ENCODE results near the gene EIF4EBP2. TPM values are rescaled to one million over a fixed set of nuclear protein-coding genes. Genes with fewer than 3 reads are reported as not detected.

Gene EIF4EBP2
- total RNA-seq, 1 donor from 2014 or later: 39.7 TPM

GRCh38 chr10:70440296-70441160 lies 36.6 kb downstream of the EIF4EBP2 start:
- Histone ChIP-seq H3K9me3 (ENCODE audit: control insufficient read depth in 3 of 3, low read length in 3 of 3) (no peaks in the 10 kb centered on the region), H3K4me3 (ENCODE audit: low read length in 3 of 3) (peak overlapping the region in 1 of 3 donors; percentile 45), H3K4me1 (ENCODE audit: control insufficient read depth in 3 of 3, insufficient read depth in 3 of 3, low read length in 3 of 3) (peaks cover 4 to 14% (median 12%) of the 10 kb centered on the region in 3 donors), H3K9ac (ENCODE audit: low read depth in 1 of 3, low read length in 3 of 3) (peak overlapping the region in 1 of 3 donors; percentile 16), H3K36me3 (ENCODE audit: control insufficient read depth in 3 of 3, insufficient read depth in 3 of 3, low read length in 3 of 3) (no peaks in the 10 kb centered on the region), H3K27me3 (ENCODE audit: control insufficient read depth in 3 of 3, insufficient read depth in 3 of 3, low read length in 3 of 3) (peaks cover 20 to 37% (median 25%) of the 10 kb centered on the region in 3 donors), H3K27ac (ENCODE audit: low read depth, low read length) (no peak overlapping the region)

DNA sequence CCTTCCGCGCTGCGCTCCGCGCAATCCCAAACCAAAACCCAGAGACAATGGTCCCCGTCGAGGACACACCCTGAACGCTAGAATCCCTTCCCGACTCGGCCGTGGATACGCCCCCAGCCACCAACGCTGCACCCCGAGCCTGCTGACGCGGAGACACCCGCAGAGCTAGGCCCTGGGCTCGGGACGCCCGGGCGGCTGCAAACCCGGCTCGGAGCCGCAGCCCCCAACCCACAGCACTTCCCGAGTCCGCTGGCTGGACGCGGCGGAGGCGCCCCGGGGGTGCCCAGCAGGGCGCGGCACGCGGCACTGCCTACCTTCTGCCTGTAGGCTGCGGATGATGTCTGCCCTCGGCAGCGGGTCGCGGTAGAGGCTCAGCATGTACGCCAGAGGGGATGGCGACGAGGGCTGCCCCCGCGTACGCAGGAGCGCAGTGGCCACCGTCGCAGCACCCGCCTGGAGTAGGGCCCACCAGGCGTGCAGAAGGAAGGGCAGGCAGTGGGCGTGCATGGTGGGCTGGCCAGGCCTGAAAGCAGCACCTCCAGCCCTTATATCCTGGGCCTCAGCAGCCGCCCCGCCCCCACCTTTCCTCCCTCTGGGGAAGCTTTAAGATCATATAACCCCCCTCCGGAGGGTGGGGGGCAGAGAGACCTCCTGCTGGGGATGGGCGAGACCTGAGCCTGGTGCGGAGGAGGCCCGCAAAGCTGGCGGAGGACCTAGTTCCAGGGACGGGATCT lies 37.4 kb downstream of the EIF4EBP2 start, which contains the start of gene NODAL:
Gene NODAL (minus strand): TSS at position 521 of the 734 bp plus-strand sequence. CDS start 14 bp downstream, at position 507.
- Histone ChIP-seq H3K9ac (ENCODE audit: low read depth in 1 of 3, low read length in 3 of 3) (peak within 1 kb of the TSS in 1 of 3 donors; percentile 16), H3K4me3 (ENCODE audit: low read length in 3 of 3) (peak within 1 kb of the TSS in 1 of 3 donors; percentile 45), H3K36me3 (ENCODE audit: control insufficient read depth in 3 of 3, insufficient read depth in 3 of 3, low read length in 3 of 3) (no peaks in the 10 kb centered on the region), H3K27ac (ENCODE audit: low read depth, low read length) (no peak within 1 kb of the TSS), H3K9me3 (ENCODE audit: control insufficient read depth in 3 of 3, low read length in 3 of 3) (no peaks in the 10 kb centered on the region), H3K27me3 (ENCODE audit: control insufficient read depth in 3 of 3, insufficient read depth in 3 of 3, low read length in 3 of 3) (peaks cover 20 to 37% (median 25%) of the 10 kb centered on the region in 3 donors), H3K4me1 (ENCODE audit: control insufficient read depth in 3 of 3, insufficient read depth in 3 of 3, low read length in 3 of 3) (peaks cover 8 to 20% (median 10%) of the 10 kb centered on the region in 3 donors)

- H3K9ac ChIP-seq (ENCODE audit: low read depth in 1 of 3, low read length in 3 of 3): no peak overlapping the region
- H3K9me3 ChIP-seq (ENCODE audit: control insufficient read depth in 3 of 3, low read length in 3 of 3): no peaks in the 10 kb centered on the region
- no peaks in the 10 kb centered on the region for H3K36me3 ChIP-seq (ENCODE audit: control insufficient read depth in 3 of 3, insufficient read depth in 3 of 3, low read length in 3 of 3)
- no peak overlapping the region for H3K4me3 ChIP-seq (ENCODE audit: low read length in 3 of 3)
- peaks cover 20 to 37% (median 25%) of the 10 kb centered on the region in 3 donors for H3K27me3 ChIP-seq (ENCODE audit: control insufficient read depth in 3 of 3, insufficient read depth in 3 of 3, low read length in 3 of 3)
- peaks cover 8 to 23% (median 12%) of the 10 kb centered on the region in 3 donors for H3K4me1 ChIP-seq (ENCODE audit: control insufficient read depth in 3 of 3, insufficient read depth in 3 of 3, low read length in 3 of 3)
- H3K27ac ChIP-seq (ENCODE audit: low read depth, low read length): no peak overlapping the region
Measured at GRCh38 chr10:70441895-70442309, 38.0 kb downstream of the EIF4EBP2 start.

DNA sequence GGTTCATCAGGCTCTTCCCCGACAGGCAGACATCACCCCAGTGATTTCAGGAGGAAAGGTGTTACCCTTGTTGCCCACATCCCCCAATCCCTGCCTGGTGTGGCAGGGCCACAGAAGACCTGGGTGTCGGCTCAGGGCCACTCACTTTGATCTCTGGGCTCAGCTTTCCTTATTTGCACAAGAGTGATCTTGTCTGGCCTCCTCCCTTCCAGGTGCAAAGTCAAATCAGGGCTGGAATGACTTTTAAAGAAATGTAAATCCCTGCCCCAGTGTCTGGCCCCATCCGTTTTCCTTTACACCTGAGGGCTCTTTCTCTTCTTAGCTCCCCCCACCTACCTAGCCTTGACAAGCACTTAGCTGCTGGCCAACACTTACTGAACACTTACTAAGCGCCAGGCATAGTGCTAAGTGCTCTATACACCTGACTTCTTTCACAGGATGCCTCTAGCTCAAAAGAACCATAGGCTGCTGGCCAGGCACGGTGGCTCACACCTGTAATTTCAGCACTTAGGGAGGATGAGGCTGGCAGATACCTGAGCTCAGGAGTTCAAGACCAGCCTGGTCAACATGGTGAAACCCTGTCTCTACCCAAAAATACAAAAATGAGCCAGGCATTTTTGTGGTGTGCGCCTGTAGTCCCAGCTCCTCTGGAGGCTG lies 38.5 kb downstream of the EIF4EBP2 start:
- H3K27me3 ChIP-seq (ENCODE audit: control insufficient read depth in 3 of 3, insufficient read depth in 3 of 3, low read length in 3 of 3): peaks cover 20 to 37% (median 25%) of the 10 kb centered on the region in 3 donors
- no peaks in the 10 kb centered on the region for H3K36me3 ChIP-seq (ENCODE audit: control insufficient read depth in 3 of 3, insufficient read depth in 3 of 3, low read length in 3 of 3)
- no peaks in the 10 kb centered on the region for H3K9me3 ChIP-seq (ENCODE audit: control insufficient read depth in 3 of 3, low read length in 3 of 3)
- H3K4me1 ChIP-seq (ENCODE audit: control insufficient read depth in 3 of 3, insufficient read depth in 3 of 3, low read length in 3 of 3): peaks cover 8 to 23% (median 12%) of the 10 kb centered on the region in 3 donors
- H3K9ac ChIP-seq (ENCODE audit: low read depth in 1 of 3, low read length in 3 of 3): no peak overlapping the region
- no peak overlapping the region for H3K4me3 ChIP-seq (ENCODE audit: low read length in 3 of 3)
- no peak overlapping the region for H3K27ac ChIP-seq (ENCODE audit: low read depth, low read length)

DNA sequence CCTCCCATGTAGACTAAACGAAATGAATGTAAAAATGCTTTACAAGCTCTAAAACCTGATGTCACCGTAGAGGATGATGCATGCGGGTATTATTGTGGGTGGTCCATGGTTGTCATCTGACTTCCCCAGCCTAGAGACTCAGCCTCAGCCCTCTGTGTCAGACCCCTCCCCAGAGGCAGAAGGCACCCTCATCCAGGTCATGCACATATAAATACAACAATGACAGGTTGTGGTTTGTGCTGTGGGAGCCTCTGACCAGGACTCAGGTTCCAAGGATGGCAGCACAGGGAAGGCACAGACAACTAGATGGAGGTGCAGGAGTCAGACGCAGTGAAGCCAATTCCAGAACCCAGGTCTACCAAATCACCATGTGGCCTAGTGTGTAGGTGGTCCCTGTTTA lies 40.8 kb downstream of the EIF4EBP2 start:
- H3K9me3 ChIP-seq (ENCODE audit: control insufficient read depth in 3 of 3, low read length in 3 of 3): no peaks in the 10 kb centered on the region
- no peak overlapping the region for H3K27ac ChIP-seq (ENCODE audit: low read depth, low read length)
- H3K4me3 ChIP-seq (ENCODE audit: low read length in 3 of 3): no peak overlapping the region
- peaks cover 20 to 30% (median 25%) of the 10 kb centered on the region in 3 donors for H3K27me3 ChIP-seq (ENCODE audit: control insufficient read depth in 3 of 3, insufficient read depth in 3 of 3, low read length in 3 of 3)
- H3K9ac ChIP-seq (ENCODE audit: low read depth in 1 of 3, low read length in 3 of 3): no peak overlapping the region
- peaks cover 12 to 27% (median 14%) of the 10 kb centered on the region in 3 donors for H3K4me1 ChIP-seq (ENCODE audit: control insufficient read depth in 3 of 3, insufficient read depth in 3 of 3, low read length in 3 of 3)
- H3K36me3 ChIP-seq (ENCODE audit: control insufficient read depth in 3 of 3, insufficient read depth in 3 of 3, low read length in 3 of 3): no peaks in the 10 kb centered on the region

DNA sequence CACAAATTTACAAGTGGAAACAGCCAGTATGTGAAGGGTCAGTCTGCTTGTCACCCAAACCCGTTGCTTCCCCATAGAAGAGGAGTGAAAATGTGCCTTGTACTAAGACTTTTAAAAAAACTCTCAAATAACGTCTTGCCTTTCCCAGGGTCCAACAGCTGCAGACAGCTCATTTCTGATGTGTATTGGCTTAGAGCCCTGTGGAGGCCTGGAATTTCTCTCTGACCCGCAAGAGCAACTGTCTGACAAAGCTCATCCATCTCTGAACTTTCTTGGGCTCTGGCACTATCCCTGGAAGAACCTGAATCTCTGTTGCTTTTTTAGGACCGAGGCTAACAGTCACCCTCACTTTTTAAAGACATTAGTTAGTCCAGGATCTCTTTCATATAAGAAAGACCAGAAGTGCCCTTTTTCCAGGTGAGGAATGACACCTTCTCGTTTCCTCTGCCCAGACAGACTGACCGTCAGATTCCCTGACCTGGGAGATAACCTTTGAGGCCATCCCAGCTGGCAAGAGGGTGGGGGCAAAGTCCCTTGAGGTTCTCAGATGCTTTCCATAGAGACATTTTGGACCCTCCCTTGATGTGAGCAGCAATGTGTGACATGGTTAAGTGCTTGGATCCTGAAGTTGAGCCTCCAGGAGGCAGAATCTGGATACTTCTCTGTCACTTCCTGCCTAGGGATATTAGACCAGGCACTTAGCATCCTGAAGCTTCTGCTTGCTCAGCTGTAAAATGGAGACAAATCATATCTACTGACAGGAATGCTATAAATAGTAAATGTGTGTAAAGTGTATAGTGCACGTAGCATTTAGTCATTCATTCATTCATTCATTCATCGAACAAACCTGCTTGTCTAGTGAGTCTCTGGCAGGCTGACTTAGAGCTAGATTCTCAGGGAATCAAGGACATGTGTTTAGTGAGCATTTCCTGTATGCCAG lies 42.0 kb downstream of the EIF4EBP2 start:
- peaks cover 12 to 21% (median 14%) of the 10 kb centered on the region in 3 donors for H3K27me3 ChIP-seq (ENCODE audit: control insufficient read depth in 3 of 3, insufficient read depth in 3 of 3, low read length in 3 of 3)
- H3K36me3 ChIP-seq (ENCODE audit: control insufficient read depth in 3 of 3, insufficient read depth in 3 of 3, low read length in 3 of 3): no peaks in the 10 kb centered on the region
- H3K27ac ChIP-seq (ENCODE audit: low read depth, low read length): peak overlapping the region; percentile 36
- H3K4me1 ChIP-seq (ENCODE audit: control insufficient read depth in 3 of 3, insufficient read depth in 3 of 3, low read length in 3 of 3): peaks cover 6 to 21% (median 9%) of the 10 kb centered on the region in 3 donors
- H3K9ac ChIP-seq (ENCODE audit: low read depth in 1 of 3, low read length in 3 of 3): peak overlapping the region in 1 of 3 donors; percentile 20
- H3K9me3 ChIP-seq (ENCODE audit: control insufficient read depth in 3 of 3, low read length in 3 of 3): no peaks in the 10 kb centered on the region
- no peak overlapping the region for H3K4me3 ChIP-seq (ENCODE audit: low read length in 3 of 3)

DNA sequence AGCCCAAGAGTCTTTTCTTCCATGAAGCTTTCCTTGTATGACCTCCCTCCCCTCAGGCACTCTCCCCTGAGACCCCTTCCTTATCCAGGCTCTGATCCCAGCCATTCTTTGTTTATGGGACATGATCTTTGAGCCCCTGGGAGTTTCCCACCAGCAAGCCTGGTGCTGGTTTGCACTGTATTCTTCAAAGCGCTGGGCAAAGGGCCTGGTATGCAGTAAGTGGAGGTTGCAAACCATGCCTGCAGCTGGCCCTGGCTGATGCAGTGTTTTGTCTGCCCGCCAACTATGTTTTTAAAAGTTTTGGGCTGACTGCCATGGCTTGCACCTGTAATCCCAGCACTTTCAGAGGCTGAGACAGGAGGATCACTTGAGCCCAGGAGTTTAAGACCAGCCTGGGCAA lies 44.3 kb downstream of the EIF4EBP2 start:
- H3K9me3 ChIP-seq (ENCODE audit: control insufficient read depth in 3 of 3, low read length in 3 of 3): no peaks in the 10 kb centered on the region
- H3K4me3 ChIP-seq (ENCODE audit: low read length in 3 of 3): no peak overlapping the region
- no peak overlapping the region for H3K27ac ChIP-seq (ENCODE audit: low read depth, low read length)
- H3K27me3 ChIP-seq (ENCODE audit: control insufficient read depth in 3 of 3, insufficient read depth in 3 of 3, low read length in 3 of 3): peaks cover 0 to under 1% (median 0%) of the 10 kb centered on the region in 3 donors
- no peaks in the 10 kb centered on the region for H3K36me3 ChIP-seq (ENCODE audit: control insufficient read depth in 3 of 3, insufficient read depth in 3 of 3, low read length in 3 of 3)
- no peak overlapping the region for H3K9ac ChIP-seq (ENCODE audit: low read depth in 1 of 3, low read length in 3 of 3)
- peaks cover 6 to 16% (median 9%) of the 10 kb centered on the region in 3 donors for H3K4me1 ChIP-seq (ENCODE audit: control insufficient read depth in 3 of 3, insufficient read depth in 3 of 3, low read length in 3 of 3)

DNA sequence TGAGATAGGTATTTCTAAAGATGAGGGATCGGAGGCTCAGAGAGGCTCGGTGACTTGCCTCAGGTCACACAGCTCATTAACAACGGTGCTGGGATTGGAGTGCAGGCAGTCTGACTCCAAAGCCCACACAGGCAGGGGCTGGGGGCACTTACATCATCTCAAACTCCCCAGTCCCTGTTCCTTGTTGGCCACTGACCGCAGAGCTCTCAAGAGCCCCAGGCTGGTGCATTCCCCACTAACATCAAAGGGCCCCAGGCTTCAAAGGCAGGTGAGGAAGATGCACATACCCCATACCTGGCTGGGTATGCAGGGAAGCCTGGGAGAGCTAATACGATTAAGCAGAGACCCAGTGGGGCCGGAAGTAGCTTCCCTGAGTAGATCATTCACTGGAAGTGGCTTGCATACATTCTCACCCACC lies 51.3 kb downstream of the EIF4EBP2 start:
- H3K27ac ChIP-seq (ENCODE audit: low read depth, low read length): no peak overlapping the region
- no peaks in the 10 kb centered on the region for H3K36me3 ChIP-seq (ENCODE audit: control insufficient read depth in 3 of 3, insufficient read depth in 3 of 3, low read length in 3 of 3)
- peaks cover 0 to 2% (median 0%) of the 10 kb centered on the region in 3 donors for H3K27me3 ChIP-seq (ENCODE audit: control insufficient read depth in 3 of 3, insufficient read depth in 3 of 3, low read length in 3 of 3)
- no peak overlapping the region for H3K9ac ChIP-seq (ENCODE audit: low read depth in 1 of 3, low read length in 3 of 3)
- H3K9me3 ChIP-seq (ENCODE audit: control insufficient read depth in 3 of 3, low read length in 3 of 3): no peaks in the 10 kb centered on the region
- H3K4me1 ChIP-seq (ENCODE audit: control insufficient read depth in 3 of 3, insufficient read depth in 3 of 3, low read length in 3 of 3): peaks cover 11 to 16% (median 11%) of the 10 kb centered on the region in 3 donors
- H3K4me3 ChIP-seq (ENCODE audit: low read length in 3 of 3): no peak overlapping the region

- Histone ChIP-seq H3K36me3 (ENCODE audit: control insufficient read depth in 3 of 3, insufficient read depth in 3 of 3, low read length in 3 of 3) (no peaks in the 10 kb centered on the region), H3K9me3 (ENCODE audit: control insufficient read depth in 3 of 3, low read length in 3 of 3) (no peaks in the 10 kb centered on the region), H3K4me1 (ENCODE audit: control insufficient read depth in 3 of 3, insufficient read depth in 3 of 3, low read length in 3 of 3) (peaks cover 11 to 16% (median 11%) of the 10 kb centered on the region in 3 donors), H3K4me3 (ENCODE audit: low read length in 3 of 3) (no peak overlapping the region), H3K27ac (ENCODE audit: low read depth, low read length) (no peak overlapping the region), H3K27me3 (ENCODE audit: control insufficient read depth in 3 of 3, insufficient read depth in 3 of 3, low read length in 3 of 3) (peaks cover 0 to 2% (median 0%) of the 10 kb centered on the region in 3 donors), H3K9ac (ENCODE audit: low read depth in 1 of 3, low read length in 3 of 3) (no peak overlapping the region)
Measured at GRCh38 chr10:70456164-70456563, 52.2 kb downstream of the EIF4EBP2 start.

Data from skeletal muscle tissue (tissue), 4 donors.